Activated naive CD4-positive, alpha-beta T cell treated with anti-CD3 and anti-CD28 coated beads for 36 hours (primary cell): ENCODE data around the gene MRPL47. TPM values are rescaled to one million over a fixed set of nuclear protein-coding genes. Genes with fewer than 3 reads are reported as not detected.

Source experiments
- total RNA-seq, 2 experiments: library from RNA; stranded (reverse); gene quantifications; one replicate each; pipeline ENCODE4 v1.2.3, GENCODE V29; 2021

MRPL47 gene
- total RNA-seq, 2 experiments from 2014 or later = 48.8 to 50.4 TPM

Other genes with a start within 250 kb of the MRPL47 start
- under 1 TPM; 0.26 to 0.74 TPM for gene GNB4, start 153.2 kb downstream of the MRPL47 start, total RNA-seq
- gene ACTL6A, start 41.7 kb downstream of the MRPL47 start, total RNA-seq = 10 to 100 TPM; 89.2 to 90.0 TPM
- gene NDUFB5, start 156 bp upstream of the MRPL47 start, total RNA-seq = 100 to 1,000 TPM; 148 to 151 TPM
- gene USP13, start 48.4 kb upstream of the MRPL47 start, total RNA-seq = 10 to 100 TPM; 12.0 to 12.1 TPM